SK-N-SH treated with all-trans-retinoic acid at 6 μM for 48 hours (cell line): ENCODE results near the gene TMEM232.

Experiments
- CSDC2 ChIP-seq: fragments of 250-450 bp; sonication (Bioruptor Pico); IDR thresholded peaks from 2 replicates; pipeline ENCODE4 v1.5.0; 2020; ENCODE audit warnings: mild to moderate bottlenecking, moderate library complexity
- ESRRG ChIP-seq: fragments of 250-450 bp; sonication (Bioruptor Pico); IDR thresholded peaks from 2 replicates; pipeline ENCODE4 v1.6.1; 2021; ENCODE audit warnings: mild to moderate bottlenecking
- OSR1 ChIP-seq: fragments of 250-450 bp; sonication (Bioruptor Pico); IDR thresholded peaks from 2 replicates; pipeline ENCODE4 v1.8.0; 2022; ENCODE audit warnings: moderate library complexity, mild to moderate bottlenecking, inconsistent platforms
- SNAI2 ChIP-seq: fragments of 250-450 bp; sonication (Bioruptor Pico); IDR thresholded peaks from 2 replicates; pipeline ENCODE4 v1.5.0; 2020; ENCODE audit warnings: mild to moderate bottlenecking, moderate library complexity
- TCF4 ChIP-seq: fragments of 250-450 bp; sonication (Bioruptor Pico); IDR thresholded peaks from 2 replicates; pipeline ENCODE4 v1.8.0; 2021; ENCODE audit warnings: mild to moderate bottlenecking, moderate library complexity, borderline replicate concordance
- ZNF8 ChIP-seq: fragments of 450-650 bp; formaldehyde crosslinking; IDR thresholded peaks from 2 replicates; pipeline ENCODE4 v1.5.0; 2020; ENCODE audit warnings: mild to moderate bottlenecking, moderate library complexity

DNA sequence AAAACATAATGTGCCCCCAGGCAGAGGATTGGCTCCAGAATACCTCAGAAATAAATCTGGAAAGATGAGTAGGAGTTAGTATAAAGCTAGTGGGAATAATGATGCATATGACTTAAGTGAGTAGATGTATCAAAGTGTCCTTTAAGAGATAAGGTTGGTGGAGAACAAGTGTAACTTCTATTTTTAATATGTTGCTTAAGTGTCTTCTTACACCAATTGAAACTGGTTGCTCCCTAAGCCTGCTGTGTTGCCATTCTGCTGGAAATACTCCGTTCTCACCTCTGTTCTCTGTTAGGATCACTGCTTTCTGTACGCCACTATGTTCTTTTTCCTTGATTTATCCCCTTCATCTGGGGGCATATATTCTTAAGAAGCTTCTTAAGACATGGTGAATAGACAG is 286.4 kb downstream of the TMEM232 start:
- TF ChIP-seq OSR1 (CRISPR knock-in tag), result no peak
- TF ChIP-seq CSDC2 (CRISPR knock-in tag), result no peak
- TF ChIP-seq ZNF8, result no peak
- TF ChIP-seq TCF4 (CRISPR knock-in tag), result no peak
- TF ChIP-seq SNAI2 (CRISPR knock-in tag), result no peak
- TF ChIP-seq ESRRG, result no peak
